GM23338 (cell line): Measurements from ENCODE around the gene SLC38A8. TPM values are rescaled to one million over a fixed set of nuclear protein-coding genes. Genes with fewer than 3 reads are reported as not detected.

Experiments used
- ATAC-seq: fragments of 200-7000 bp; cut with Tn5 transposase; 3 replicates; pipeline ENCODE4 v1.9.1; 2020
- DNase-seq: peaks from one replicate; pipeline ENCODE4 v3.0.0-alpha.2; 2015; ENCODE audit warnings: low spot score
- H2AFZ ChIP-seq: fragments of 200-600 bp; sonication (generic); 2 replicates; pipeline ENCODE4 v1.8.0; 2016; ENCODE audit warnings: antibody characterized with exemption, mild to moderate bottlenecking, moderate library complexity
- H3F3A ChIP-seq: fragments of 200-600 bp; sonication (generic); replicated peaks from 2 replicates; pipeline ENCODE4 v1.8.0; 2017; ENCODE audit warnings: antibody characterized with exemption, mixed run types, low read depth
- H3K27ac ChIP-seq: fragments of 200-600 bp; sonication (generic); 2 replicates; pipeline ENCODE4 v1.6.1; 2016; ENCODE audit warnings: low read depth
- H3K27me3 ChIP-seq: fragments of 200-600 bp; sonication (generic); 2 replicates; pipeline ENCODE4 v1.8.0; 2016; ENCODE audit warnings: mild to moderate bottlenecking, mixed run types, moderate library complexity; ENCODE audit not compliant: insufficient read depth
- H3K36me3 ChIP-seq: fragments of 200-600 bp; sonication (generic); 2 replicates; pipeline ENCODE4 v1.8.0; 2016; ENCODE audit warnings: mild to moderate bottlenecking; ENCODE audit not compliant: insufficient read depth
- H3K4me1 ChIP-seq: fragments of 200-600 bp; sonication (generic); 2 replicates; pipeline ENCODE4 v1.8.0; 2016; ENCODE audit warnings: mild to moderate bottlenecking, moderate library complexity; ENCODE audit not compliant: insufficient read depth
- H3K4me2 ChIP-seq: fragments of 200-600 bp; sonication (generic); 2 replicates; pipeline ENCODE4 v1.7.1; 2017; ENCODE audit warnings: mixed run types
- H3K4me3 ChIP-seq: fragments of 200-600 bp; sonication (generic); 2 replicates; pipeline ENCODE4 v1.6.1; 2016; ENCODE audit warnings: mixed run types
- H3K79me2 ChIP-seq: fragments of 200-600 bp; sonication (generic); replicated peaks from 2 replicates; pipeline ENCODE4 v1.8.0; 2017; ENCODE audit warnings: mild to moderate bottlenecking; ENCODE audit not compliant: insufficient read depth
- H3K9me2 ChIP-seq: fragments of 200-600 bp; sonication (generic); 2 replicates; pipeline ENCODE4 v1.8.0; 2017; ENCODE audit not compliant: insufficient read depth
- H4K20me1 ChIP-seq: fragments of 200-600 bp; sonication (generic); replicated peaks from 2 replicates; pipeline ENCODE4 v1.8.0; 2017; ENCODE audit warnings: mild to moderate bottlenecking; ENCODE audit not compliant: insufficient read depth
- H3K27ac Mint-ChIP-seq: 2 replicates; pipeline ENCODE4 v1.8.0; 2020; ENCODE audit warnings: inconsistent platforms, mild to moderate bottlenecking, moderate library complexity, mixed read lengths
- H3K27me3 Mint-ChIP-seq: 3 replicates; pipeline ENCODE4 v1.8.0; 2022; ENCODE audit warnings: low read depth, mild to moderate bottlenecking, moderate library complexity, mixed read lengths, inconsistent platforms; ENCODE audit not compliant: insufficient read depth, poor library complexity
- H3K36me3 Mint-ChIP-seq: 3 replicates; pipeline ENCODE4 v1.8.0; 2021; ENCODE audit warnings: low read depth, mild to moderate bottlenecking, inconsistent platforms, moderate library complexity, mixed read lengths
- H3K4me1 Mint-ChIP-seq: 3 replicates; pipeline ENCODE4 v1.8.0; 2020; ENCODE audit warnings: mild to moderate bottlenecking, inconsistent platforms, mixed read lengths
- H3K4me3 Mint-ChIP-seq: 3 replicates; pipeline ENCODE4 v1.8.0; 2021; ENCODE audit warnings: moderate library complexity, mild to moderate bottlenecking, inconsistent platforms, mixed read lengths
- H3K9me3 Mint-ChIP-seq: 3 replicates; pipeline ENCODE4 v1.8.0; 2020; ENCODE audit warnings: moderate library complexity, mild to moderate bottlenecking, inconsistent platforms, mixed read lengths
- CREB1 ChIP-seq: fragments of 250-450 bp; sonication (Bioruptor Pico); IDR thresholded peaks from 2 replicates; pipeline ENCODE4 v1.5.0; 2020; ENCODE audit warnings: low read depth, mild to moderate bottlenecking, moderate library complexity
- EZH2 ChIP-seq: fragments of 200-600 bp; sonication (generic); IDR thresholded peaks from one replicate; pipeline ENCODE4 v1.8.0; 2017; ENCODE audit warnings: antibody characterized with exemption, mild to moderate bottlenecking, low read depth; ENCODE audit not compliant: unreplicated experiment
- EZH2phosphoT487 ChIP-seq: fragments of 200-600 bp; sonication (generic); IDR thresholded peaks from one replicate; pipeline ENCODE4 v1.8.1; 2018; ENCODE audit warnings: antibody characterized with exemption; ENCODE audit not compliant: unreplicated experiment
- JUNB ChIP-seq: IDR thresholded peaks from one replicate; pipeline ENCODE4 v1.6.1; 2016; ENCODE audit warnings: antibody characterized with exemption; ENCODE audit not compliant: unreplicated experiment
- NANOG ChIP-seq: IDR thresholded peaks from 2 replicates; pipeline ENCODE4 v1.6.1; 2016; ENCODE audit warnings: antibody characterized with exemption, borderline replicate concordance
- POLR2AphosphoS5 ChIP-seq: IDR thresholded peaks from 2 replicates; pipeline ENCODE4 v1.6.1; 2016; ENCODE audit warnings: antibody characterized with exemption, low read depth
- STAT1 ChIP-seq: IDR thresholded peaks from one replicate; pipeline ENCODE4 v1.6.1; 2016; ENCODE audit warnings: antibody characterized with exemption; ENCODE audit not compliant: unreplicated experiment
- ZNF114 ChIP-seq: fragments of 250-450 bp; sonication (Bioruptor Pico); IDR thresholded peaks from 2 replicates; pipeline ENCODE4 v1.5.0; 2020; ENCODE audit warnings: mild to moderate bottlenecking, moderate library complexity
- ZNF331 ChIP-seq: fragments of 250-450 bp; sonication (Bioruptor Pico); IDR thresholded peaks from 2 replicates; pipeline ENCODE4 v1.5.0; 2020; ENCODE audit warnings: low read depth, mild to moderate bottlenecking, moderate library complexity
- polyA plus RNA-seq: library from polyadenylated mRNA; unstranded; fragments of >200 nt; fragmentation: Nextera tagmentation; extraction: Ambion mirVana; gene quantifications from 2 replicates; pipeline ENCODE4 v1.2.1, GENCODE V29; 2016
- total RNA-seq: library from RNA; depleted of rRNA; stranded (reverse); fragments of >200 nt; shearing (Covaris generic); gene quantifications from 2 replicates; pipeline ENCODE4 v1.2.3, GENCODE V29; 2014
- TF ChIP-seq, protein P1 (sequence below): IDR thresholded peaks from 2 replicates; pipeline ENCODE4 v1.6.1; 2016; ENCODE audit warnings: antibody characterized with exemption
- TF ChIP-seq, protein P2 (sequence below), 2 experiments: fragments of 200-600 bp in 1 of 2; sonication (generic) in 1 of 2; conservative IDR thresholded peaks; 2 replicates each; pipeline versions ENCODE4 v1.5.1 to v1.6.1; 2016 to 2017; ENCODE audit warnings: antibody characterized with exemption in 2 of 2, low read depth in 2 of 2, mild to moderate bottlenecking in 2 of 2, moderate library complexity in 1 of 2
- TF ChIP-seq, protein P3 (sequence below): fragments of 250-450 bp; sonication (Bioruptor Pico); IDR thresholded peaks from 2 replicates; pipeline ENCODE4 v1.5.0; 2020; ENCODE audit warnings: mild to moderate bottlenecking, moderate library complexity
- TF ChIP-seq, protein P4 (sequence below): IDR thresholded peaks from one replicate; pipeline ENCODE4 v1.6.1; 2018; ENCODE audit warnings: antibody characterized with exemption; ENCODE audit not compliant: unreplicated experiment

Gene SLC38A8
- total and polyA plus RNA-seq, 2 experiments from 2014 or later, result not detected

DNA sequence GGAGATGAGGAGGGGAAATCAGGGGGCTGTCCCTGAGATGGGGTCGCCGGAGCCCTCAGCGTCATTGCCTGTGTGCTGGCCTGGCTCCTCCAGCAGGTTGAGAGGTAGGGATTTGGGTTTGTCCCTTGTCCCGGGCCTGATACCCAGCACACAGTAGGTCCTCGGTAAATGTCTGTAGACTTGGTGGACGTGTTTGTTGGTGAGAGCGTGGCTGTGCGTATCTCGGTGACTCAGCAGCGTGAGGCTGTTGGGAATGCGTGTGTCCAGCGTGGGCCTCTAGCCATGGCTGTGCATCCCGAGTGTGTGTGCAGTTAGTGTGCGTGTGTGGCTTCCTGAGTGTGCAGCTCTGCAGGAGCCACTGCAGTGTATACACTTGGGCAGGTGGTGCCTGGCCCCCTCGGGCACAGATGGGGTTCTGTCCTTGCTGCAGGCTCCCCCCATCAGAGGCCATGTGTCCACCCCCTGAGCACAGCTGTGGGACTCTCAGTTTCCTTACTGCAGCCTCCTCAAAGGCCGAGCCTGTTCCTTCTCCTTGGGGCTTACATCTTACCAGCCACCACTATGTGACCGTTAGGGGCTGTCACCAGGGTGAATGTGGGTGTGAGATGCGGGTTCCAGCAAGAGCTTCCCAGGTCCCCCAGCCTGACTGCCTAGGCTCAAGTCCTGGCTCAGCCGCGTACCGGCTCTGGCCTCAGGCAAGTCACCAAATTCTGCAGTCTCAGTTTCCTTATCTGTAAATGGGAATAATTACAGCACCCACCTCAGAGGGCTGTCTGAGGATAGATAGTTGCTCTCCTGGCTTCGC is 68.8 kb downstream of the SLC38A8 start:
- no peaks in the 10 kb centered on the region for H4K20me1 ChIP-seq
- TF ChIP-seq, protein P1, sequence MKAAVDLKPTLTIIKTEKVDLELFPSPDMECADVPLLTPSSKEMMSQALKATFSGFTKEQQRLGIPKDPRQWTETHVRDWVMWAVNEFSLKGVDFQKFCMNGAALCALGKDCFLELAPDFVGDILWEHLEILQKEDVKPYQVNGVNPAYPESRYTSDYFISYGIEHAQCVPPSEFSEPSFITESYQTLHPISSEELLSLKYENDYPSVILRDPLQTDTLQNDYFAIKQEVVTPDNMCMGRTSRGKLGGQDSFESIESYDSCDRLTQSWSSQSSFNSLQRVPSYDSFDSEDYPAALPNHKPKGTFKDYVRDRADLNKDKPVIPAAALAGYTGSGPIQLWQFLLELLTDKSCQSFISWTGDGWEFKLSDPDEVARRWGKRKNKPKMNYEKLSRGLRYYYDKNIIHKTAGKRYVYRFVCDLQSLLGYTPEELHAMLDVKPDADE, result no peak
- no peak for TF ChIP-seq STAT1
- TF ChIP-seq EZH2, result no peak
- TF ChIP-seq, protein P2, sequence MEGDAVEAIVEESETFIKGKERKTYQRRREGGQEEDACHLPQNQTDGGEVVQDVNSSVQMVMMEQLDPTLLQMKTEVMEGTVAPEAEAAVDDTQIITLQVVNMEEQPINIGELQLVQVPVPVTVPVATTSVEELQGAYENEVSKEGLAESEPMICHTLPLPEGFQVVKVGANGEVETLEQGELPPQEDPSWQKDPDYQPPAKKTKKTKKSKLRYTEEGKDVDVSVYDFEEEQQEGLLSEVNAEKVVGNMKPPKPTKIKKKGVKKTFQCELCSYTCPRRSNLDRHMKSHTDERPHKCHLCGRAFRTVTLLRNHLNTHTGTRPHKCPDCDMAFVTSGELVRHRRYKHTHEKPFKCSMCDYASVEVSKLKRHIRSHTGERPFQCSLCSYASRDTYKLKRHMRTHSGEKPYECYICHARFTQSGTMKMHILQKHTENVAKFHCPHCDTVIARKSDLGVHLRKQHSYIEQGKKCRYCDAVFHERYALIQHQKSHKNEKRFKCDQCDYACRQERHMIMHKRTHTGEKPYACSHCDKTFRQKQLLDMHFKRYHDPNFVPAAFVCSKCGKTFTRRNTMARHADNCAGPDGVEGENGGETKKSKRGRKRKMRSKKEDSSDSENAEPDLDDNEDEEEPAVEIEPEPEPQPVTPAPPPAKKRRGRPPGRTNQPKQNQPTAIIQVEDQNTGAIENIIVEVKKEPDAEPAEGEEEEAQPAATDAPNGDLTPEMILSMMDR (conservative IDR thresholded peaks at IDR 0.05; ENCODE audit: low read depth in 2 of 2), result no peak
- no peak for TF ChIP-seq POLR2AphosphoS5
- TF ChIP-seq, protein P3, sequence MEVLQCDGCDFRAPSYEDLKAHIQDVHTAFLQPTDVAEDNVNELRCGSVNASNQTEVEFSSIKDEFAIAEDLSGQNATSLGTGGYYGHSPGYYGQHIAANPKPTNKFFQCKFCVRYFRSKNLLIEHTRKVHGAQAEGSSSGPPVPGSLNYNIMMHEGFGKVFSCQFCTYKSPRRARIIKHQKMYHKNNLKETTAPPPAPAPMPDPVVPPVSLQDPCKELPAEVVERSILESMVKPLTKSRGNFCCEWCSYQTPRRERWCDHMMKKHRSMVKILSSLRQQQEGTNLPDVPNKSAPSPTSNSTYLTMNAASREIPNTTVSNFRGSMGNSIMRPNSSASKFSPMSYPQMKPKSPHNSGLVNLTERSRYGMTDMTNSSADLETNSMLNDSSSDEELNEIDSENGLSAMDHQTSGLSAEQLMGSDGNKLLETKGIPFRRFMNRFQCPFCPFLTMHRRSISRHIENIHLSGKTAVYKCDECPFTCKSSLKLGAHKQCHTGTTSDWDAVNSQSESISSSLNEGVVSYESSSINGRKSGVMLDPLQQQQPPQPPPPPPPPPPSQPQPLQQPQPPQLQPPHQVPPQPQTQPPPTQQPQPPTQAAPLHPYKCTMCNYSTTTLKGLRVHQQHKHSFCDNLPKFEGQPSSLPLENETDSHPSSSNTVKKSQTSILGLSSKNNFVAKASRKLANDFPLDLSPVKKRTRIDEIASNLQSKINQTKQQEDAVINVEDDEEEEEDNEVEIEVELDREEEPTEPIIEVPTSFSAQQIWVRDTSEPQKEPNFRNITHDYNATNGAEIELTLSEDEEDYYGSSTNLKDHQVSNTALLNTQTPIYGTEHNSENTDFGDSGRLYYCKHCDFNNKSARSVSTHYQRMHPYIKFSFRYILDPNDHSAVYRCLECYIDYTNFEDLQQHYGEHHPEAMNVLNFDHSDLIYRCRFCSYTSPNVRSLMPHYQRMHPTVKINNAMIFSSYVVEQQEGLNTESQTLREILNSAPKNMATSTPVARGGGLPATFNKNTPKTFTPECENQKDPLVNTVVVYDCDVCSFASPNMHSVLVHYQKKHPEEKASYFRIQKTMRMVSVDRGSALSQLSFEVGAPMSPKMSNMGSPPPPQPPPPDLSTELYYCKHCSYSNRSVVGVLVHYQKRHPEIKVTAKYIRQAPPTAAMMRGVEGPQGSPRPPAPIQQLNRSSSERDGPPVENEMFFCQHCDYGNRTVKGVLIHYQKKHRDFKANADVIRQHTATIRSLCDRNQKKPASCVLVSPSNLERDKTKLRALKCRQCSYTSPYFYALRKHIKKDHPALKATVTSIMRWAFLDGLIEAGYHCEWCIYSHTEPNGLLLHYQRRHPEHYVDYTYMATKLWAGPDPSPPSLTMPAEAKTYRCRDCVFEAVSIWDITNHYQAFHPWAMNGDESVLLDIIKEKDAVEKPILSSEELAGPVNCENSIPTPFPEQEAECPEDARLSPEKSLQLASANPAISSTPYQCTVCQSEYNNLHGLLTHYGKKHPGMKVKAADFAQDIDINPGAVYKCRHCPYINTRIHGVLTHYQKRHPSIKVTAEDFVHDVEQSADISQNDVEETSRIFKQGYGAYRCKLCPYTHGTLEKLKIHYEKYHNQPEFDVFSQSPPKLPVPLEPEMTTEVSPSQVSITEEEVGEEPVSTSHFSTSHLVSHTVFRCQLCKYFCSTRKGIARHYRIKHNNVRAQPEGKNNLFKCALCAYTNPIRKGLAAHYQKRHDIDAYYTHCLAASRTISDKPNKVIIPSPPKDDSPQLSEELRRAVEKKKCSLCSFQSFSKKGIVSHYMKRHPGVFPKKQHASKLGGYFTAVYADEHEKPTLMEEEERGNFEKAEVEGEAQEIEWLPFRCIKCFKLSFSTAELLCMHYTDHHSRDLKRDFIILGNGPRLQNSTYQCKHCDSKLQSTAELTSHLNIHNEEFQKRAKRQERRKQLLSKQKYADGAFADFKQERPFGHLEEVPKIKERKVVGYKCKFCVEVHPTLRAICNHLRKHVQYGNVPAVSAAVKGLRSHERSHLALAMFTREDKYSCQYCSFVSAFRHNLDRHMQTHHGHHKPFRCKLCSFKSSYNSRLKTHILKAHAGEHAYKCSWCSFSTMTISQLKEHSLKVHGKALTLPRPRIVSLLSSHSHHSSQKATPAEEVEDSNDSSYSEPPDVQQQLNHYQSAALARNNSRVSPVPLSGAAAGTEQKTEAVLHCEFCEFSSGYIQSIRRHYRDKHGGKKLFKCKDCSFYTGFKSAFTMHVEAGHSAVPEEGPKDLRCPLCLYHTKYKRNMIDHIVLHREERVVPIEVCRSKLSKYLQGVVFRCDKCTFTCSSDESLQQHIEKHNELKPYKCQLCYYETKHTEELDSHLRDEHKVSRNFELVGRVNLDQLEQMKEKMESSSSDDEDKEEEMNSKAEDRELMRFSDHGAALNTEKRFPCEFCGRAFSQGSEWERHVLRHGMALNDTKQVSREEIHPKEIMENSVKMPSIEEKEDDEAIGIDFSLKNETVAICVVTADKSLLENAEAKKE (CRISPR knock-in tag), result no peak
- TF ChIP-seq NANOG, result no peak
- TF ChIP-seq JUNB, result no peak
- TF ChIP-seq EZH2phosphoT487, result no peak
- TF ChIP-seq ZNF331 (CRISPR knock-in tag), result no peak
- no peak for TF ChIP-seq CREB1 (CRISPR knock-in tag)
- TF ChIP-seq ZNF114 (CRISPR knock-in tag), result no peak
- TF ChIP-seq, protein P4, sequence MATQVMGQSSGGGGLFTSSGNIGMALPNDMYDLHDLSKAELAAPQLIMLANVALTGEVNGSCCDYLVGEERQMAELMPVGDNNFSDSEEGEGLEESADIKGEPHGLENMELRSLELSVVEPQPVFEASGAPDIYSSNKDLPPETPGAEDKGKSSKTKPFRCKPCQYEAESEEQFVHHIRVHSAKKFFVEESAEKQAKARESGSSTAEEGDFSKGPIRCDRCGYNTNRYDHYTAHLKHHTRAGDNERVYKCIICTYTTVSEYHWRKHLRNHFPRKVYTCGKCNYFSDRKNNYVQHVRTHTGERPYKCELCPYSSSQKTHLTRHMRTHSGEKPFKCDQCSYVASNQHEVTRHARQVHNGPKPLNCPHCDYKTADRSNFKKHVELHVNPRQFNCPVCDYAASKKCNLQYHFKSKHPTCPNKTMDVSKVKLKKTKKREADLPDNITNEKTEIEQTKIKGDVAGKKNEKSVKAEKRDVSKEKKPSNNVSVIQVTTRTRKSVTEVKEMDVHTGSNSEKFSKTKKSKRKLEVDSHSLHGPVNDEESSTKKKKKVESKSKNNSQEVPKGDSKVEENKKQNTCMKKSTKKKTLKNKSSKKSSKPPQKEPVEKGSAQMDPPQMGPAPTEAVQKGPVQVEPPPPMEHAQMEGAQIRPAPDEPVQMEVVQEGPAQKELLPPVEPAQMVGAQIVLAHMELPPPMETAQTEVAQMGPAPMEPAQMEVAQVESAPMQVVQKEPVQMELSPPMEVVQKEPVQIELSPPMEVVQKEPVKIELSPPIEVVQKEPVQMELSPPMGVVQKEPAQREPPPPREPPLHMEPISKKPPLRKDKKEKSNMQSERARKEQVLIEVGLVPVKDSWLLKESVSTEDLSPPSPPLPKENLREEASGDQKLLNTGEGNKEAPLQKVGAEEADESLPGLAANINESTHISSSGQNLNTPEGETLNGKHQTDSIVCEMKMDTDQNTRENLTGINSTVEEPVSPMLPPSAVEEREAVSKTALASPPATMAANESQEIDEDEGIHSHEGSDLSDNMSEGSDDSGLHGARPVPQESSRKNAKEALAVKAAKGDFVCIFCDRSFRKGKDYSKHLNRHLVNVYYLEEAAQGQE, result no peak
- Mint-ChIP-seq H3K27me3 (peaks cover 20% of the 10 kb centered on the region), H3K4me3 (no peak overlapping the region), H3K27ac (no peak overlapping the region), H3K9me3 (peaks cover 14% of the 10 kb centered on the region), H3K4me1 (peaks cover 7% of the 10 kb centered on the region; the same call in 2 of the 3 replicates), H3K36me3 (peaks cover 12% of the 10 kb centered on the region)
- peaks cover 12% of the 10 kb centered on the region for H3K27me3 ChIP-seq
- no peak overlapping the region for H3K27ac ChIP-seq
- H3K4me3 ChIP-seq, result no peak overlapping the region
- ATAC-seq (no peak), DNase-seq (no peak)
- H3K4me1 ChIP-seq, result no peaks in the 10 kb centered on the region; the same call in 1 of the 2 replicates
- H3K9me2 ChIP-seq, result no peaks in the 10 kb centered on the region
- no peaks in the 10 kb centered on the region for H3K79me2 ChIP-seq
- H3K4me2 ChIP-seq, result no peak overlapping the region
- no peak overlapping the region for H2AFZ ChIP-seq
- H3K36me3 ChIP-seq, result no peaks in the 10 kb centered on the region
- no peaks in the 10 kb centered on the region for H3F3A ChIP-seq
